ENCODE results near the gene ATE1.

ATE1 gene

DNA sequence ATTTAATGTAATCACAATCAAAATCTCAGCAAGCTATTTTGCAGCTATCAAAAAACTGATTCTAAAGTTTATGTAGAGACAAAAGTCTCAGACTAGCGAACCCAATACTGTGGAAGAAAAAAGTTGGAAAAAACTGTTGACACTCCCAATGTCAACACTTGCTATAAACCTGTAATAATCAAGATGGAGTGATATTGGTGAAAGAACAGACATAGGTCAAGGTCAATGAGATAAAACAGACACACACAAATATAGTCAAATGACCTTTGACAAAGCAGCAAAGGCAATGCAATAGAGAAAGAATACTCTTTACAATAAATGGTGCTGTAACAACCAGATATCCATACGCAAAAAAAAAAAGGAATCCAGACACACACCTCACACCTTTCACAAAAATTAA is 84.5 kb downstream of the ATE1 start:
- H3K27ac ChIP-seq (ENCODE audit: low read depth, low read length, poor library complexity, severe bottlenecking), result no peak overlapping the region
- H3K9me3 ChIP-seq (ENCODE audit: low read length), result no peaks in the 10 kb centered on the region
- H3K9me2 ChIP-seq (ENCODE audit: low read depth, low read length), result no peaks in the 10 kb centered on the region
- peaks cover 14% of the 10 kb centered on the region for H3K36me3 ChIP-seq (ENCODE audit: insufficient read depth, low read length)
- H3K27me3 ChIP-seq (ENCODE audit: insufficient read depth, low read length), result no peaks in the 10 kb centered on the region
- no peaks in the 10 kb centered on the region for H3K4me1 ChIP-seq (ENCODE audit: insufficient read depth, low read length, severe bottlenecking)
- no peak overlapping the region for H3K4me2 ChIP-seq (ENCODE audit: low read length)
- H3F3A ChIP-seq (ENCODE audit: insufficient read depth, low read length), result no peaks in the 10 kb centered on the region
- no peak overlapping the region for H2AFZ ChIP-seq (ENCODE audit: low read length)
- no peak for TF ChIP-seq EZH2 (IDR thresholded peaks at IDR 0.05; ENCODE audit: borderline replicate concordance, low read length)
- TF ChIP-seq CTCF (IDR thresholded peaks at IDR 0.05; ENCODE audit: low read length), result no peak
- H3K9ac ChIP-seq (ENCODE audit: low read length), result no peak overlapping the region
- no peaks in the 10 kb centered on the region for H3K79me2 ChIP-seq (ENCODE audit: insufficient read depth, low read length)
- H4K20me1 ChIP-seq (ENCODE audit: insufficient read depth, low read length), result no peaks in the 10 kb centered on the region
- no peak overlapping the region for H3K4me3 ChIP-seq (ENCODE audit: low read depth, low read length, poor library complexity, severe bottlenecking)

DNA sequence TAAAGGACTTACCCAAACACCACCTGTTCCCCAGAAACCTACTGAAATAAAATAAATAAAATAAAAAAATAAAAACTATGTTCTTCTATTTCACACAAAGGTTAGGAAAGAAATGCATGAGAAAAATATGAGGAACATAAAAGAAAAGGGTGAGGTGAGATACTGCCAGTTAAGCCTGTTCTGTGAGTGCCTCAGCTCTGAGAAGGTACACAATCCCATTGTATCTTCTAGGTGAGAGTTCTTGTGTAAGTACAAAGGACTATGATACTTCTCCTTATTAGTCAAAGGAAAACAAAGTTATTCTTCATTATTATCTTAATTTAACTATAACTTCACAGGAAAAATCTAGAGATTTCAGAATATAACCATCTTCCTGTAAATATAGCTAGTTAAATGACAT is 86.0 kb downstream of the ATE1 start:
- H3K36me3 ChIP-seq (ENCODE audit: insufficient read depth, low read length), result peaks cover 14% of the 10 kb centered on the region
- H3K27ac ChIP-seq (ENCODE audit: low read depth, low read length, poor library complexity, severe bottlenecking), result no peak overlapping the region
- H3K4me1 ChIP-seq (ENCODE audit: insufficient read depth, low read length, severe bottlenecking), result no peaks in the 10 kb centered on the region
- H3K9me2 ChIP-seq (ENCODE audit: low read depth, low read length), result no peaks in the 10 kb centered on the region
- H3K4me2 ChIP-seq (ENCODE audit: low read length), result no peak overlapping the region
- no peaks in the 10 kb centered on the region for H3K27me3 ChIP-seq (ENCODE audit: insufficient read depth, low read length)
- H3F3A ChIP-seq (ENCODE audit: insufficient read depth, low read length), result no peaks in the 10 kb centered on the region
- no peak overlapping the region for H3K4me3 ChIP-seq (ENCODE audit: low read depth, low read length, poor library complexity, severe bottlenecking)
- no peaks in the 10 kb centered on the region for H4K20me1 ChIP-seq (ENCODE audit: insufficient read depth, low read length)
- H3K9ac ChIP-seq (ENCODE audit: low read length), result no peak overlapping the region
- H2AFZ ChIP-seq (ENCODE audit: low read length), result no peak overlapping the region
- no peaks in the 10 kb centered on the region for H3K79me2 ChIP-seq (ENCODE audit: insufficient read depth, low read length)
- H3K9me3 ChIP-seq (ENCODE audit: low read length), result no peaks in the 10 kb centered on the region
- TF ChIP-seq EZH2 (IDR thresholded peaks at IDR 0.05; ENCODE audit: borderline replicate concordance, low read length) (no peak), CTCF (IDR thresholded peaks at IDR 0.05; ENCODE audit: low read length) (no peak)

GRCh38 chr10:121838931-121839330 is 88.9 kb downstream of the ATE1 start:
- Histone ChIP-seq H3K4me3 (ENCODE audit: low read depth, low read length, poor library complexity, severe bottlenecking) (no peak overlapping the region), H3K4me1 (ENCODE audit: insufficient read depth, low read length, severe bottlenecking) (no peaks in the 10 kb centered on the region)

More at GRCh38 chr10:121838931-121839330, 88.9 kb downstream of the ATE1 start:
- H3K27ac ChIP-seq (ENCODE audit: low read depth, low read length, poor library complexity, severe bottlenecking), result no peak overlapping the region
- H2AFZ ChIP-seq (ENCODE audit: low read length), result no peak overlapping the region
- H3K4me2 ChIP-seq (ENCODE audit: low read length), result no peak overlapping the region
- H3K9ac ChIP-seq (ENCODE audit: low read length), result no peak overlapping the region
- no peaks in the 10 kb centered on the region for H3K27me3 ChIP-seq (ENCODE audit: insufficient read depth, low read length)
- peaks cover 7% of the 10 kb centered on the region; the same call in 1 of the 2 replicates for H3K36me3 ChIP-seq (ENCODE audit: insufficient read depth, low read length)
- H3K79me2 ChIP-seq (ENCODE audit: insufficient read depth, low read length), result no peaks in the 10 kb centered on the region
- no peaks in the 10 kb centered on the region for H3K9me2 ChIP-seq (ENCODE audit: low read depth, low read length)
- H4K20me1 ChIP-seq (ENCODE audit: insufficient read depth, low read length), result no peaks in the 10 kb centered on the region
- no peaks in the 10 kb centered on the region for H3F3A ChIP-seq (ENCODE audit: insufficient read depth, low read length)
- no peaks in the 10 kb centered on the region for H3K9me3 ChIP-seq (ENCODE audit: low read length)
- no peak for TF ChIP-seq CTCF (IDR thresholded peaks at IDR 0.05; ENCODE audit: low read length)
- no peak for TF ChIP-seq EZH2 (IDR thresholded peaks at IDR 0.05; ENCODE audit: borderline replicate concordance, low read length)

Measured in OCI-LY1 (cell line).